Measurements from ENCODE around the gene TMED10.

DNA sequence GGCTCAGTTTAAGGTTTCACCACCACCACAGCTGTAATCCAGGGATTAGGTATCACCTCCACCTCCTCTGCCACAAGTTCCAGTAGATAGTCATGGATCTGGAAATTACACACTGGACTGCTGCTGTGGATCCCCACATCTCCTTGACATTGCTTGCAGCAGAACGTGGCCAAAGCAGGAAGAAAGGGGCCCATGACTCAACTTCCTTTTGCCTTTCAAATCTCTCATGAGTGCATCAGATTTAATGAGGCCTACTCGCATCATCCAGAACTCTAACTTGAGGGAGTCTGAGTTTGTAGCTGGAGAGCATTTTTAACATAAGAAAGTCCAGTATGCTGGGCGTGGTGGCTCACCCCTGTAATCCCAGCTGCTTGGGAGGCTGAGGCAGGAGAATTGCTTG lies 29.2 kb upstream of the TMED10 start:
- TF ChIP-seq, protein P1, sequence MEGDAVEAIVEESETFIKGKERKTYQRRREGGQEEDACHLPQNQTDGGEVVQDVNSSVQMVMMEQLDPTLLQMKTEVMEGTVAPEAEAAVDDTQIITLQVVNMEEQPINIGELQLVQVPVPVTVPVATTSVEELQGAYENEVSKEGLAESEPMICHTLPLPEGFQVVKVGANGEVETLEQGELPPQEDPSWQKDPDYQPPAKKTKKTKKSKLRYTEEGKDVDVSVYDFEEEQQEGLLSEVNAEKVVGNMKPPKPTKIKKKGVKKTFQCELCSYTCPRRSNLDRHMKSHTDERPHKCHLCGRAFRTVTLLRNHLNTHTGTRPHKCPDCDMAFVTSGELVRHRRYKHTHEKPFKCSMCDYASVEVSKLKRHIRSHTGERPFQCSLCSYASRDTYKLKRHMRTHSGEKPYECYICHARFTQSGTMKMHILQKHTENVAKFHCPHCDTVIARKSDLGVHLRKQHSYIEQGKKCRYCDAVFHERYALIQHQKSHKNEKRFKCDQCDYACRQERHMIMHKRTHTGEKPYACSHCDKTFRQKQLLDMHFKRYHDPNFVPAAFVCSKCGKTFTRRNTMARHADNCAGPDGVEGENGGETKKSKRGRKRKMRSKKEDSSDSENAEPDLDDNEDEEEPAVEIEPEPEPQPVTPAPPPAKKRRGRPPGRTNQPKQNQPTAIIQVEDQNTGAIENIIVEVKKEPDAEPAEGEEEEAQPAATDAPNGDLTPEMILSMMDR (IDR thresholded peaks at IDR 0.05): no peak
- TF ChIP-seq, protein P2, sequence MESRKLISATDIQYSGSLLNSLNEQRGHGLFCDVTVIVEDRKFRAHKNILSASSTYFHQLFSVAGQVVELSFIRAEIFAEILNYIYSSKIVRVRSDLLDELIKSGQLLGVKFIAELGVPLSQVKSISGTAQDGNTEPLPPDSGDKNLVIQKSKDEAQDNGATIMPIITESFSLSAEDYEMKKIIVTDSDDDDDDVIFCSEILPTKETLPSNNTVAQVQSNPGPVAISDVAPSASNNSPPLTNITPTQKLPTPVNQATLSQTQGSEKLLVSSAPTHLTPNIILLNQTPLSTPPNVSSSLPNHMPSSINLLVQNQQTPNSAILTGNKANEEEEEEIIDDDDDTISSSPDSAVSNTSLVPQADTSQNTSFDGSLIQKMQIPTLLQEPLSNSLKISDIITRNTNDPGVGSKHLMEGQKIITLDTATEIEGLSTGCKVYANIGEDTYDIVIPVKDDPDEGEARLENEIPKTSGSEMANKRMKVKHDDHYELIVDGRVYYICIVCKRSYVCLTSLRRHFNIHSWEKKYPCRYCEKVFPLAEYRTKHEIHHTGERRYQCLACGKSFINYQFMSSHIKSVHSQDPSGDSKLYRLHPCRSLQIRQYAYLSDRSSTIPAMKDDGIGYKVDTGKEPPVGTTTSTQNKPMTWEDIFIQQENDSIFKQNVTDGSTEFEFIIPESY (IDR thresholded peaks at IDR 0.05; ENCODE audit: borderline replicate concordance, low read depth): no peak
- TF ChIP-seq, protein P3, sequence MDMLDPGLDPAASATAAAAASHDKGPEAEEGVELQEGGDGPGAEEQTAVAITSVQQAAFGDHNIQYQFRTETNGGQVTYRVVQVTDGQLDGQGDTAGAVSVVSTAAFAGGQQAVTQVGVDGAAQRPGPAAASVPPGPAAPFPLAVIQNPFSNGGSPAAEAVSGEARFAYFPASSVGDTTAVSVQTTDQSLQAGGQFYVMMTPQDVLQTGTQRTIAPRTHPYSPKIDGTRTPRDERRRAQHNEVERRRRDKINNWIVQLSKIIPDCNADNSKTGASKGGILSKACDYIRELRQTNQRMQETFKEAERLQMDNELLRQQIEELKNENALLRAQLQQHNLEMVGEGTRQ (IDR thresholded peaks at IDR 0.05; ENCODE audit: borderline replicate concordance, low read depth, low read length): no peak
